SK-N-SH treated with all-trans-retinoic acid at 6 μM for 48 hours (cell line): Measurements from ENCODE around the gene PAK4.

Experiments
- ATAC-seq: fragments of 200-7000 bp; cut with Tn5 transposase; 3 replicates; pipeline ENCODE4 v1.9.1; 2020; ENCODE audit warnings: mild to moderate bottlenecking, moderate library complexity
- ARNTL ChIP-seq: fragments of 450-650 bp; formaldehyde crosslinking; IDR thresholded peaks from 2 replicates; pipeline ENCODE4 v1.5.0; 2020; ENCODE audit warnings: low read depth, mild to moderate bottlenecking, moderate library complexity, borderline replicate concordance
- BACH2 ChIP-seq: fragments of 250-450 bp; sonication (Bioruptor Pico); IDR thresholded peaks from 2 replicates; pipeline ENCODE4 v1.9.0; 2021; ENCODE audit warnings: mild to moderate bottlenecking, borderline replicate concordance
- CREB5 ChIP-seq: fragments of 250-450 bp; sonication (Bioruptor Pico); IDR thresholded peaks from 2 replicates; pipeline ENCODE4 v1.5.1; 2020; ENCODE audit warnings: low read depth, mild to moderate bottlenecking, moderate library complexity
- CSDC2 ChIP-seq: fragments of 250-450 bp; sonication (Bioruptor Pico); IDR thresholded peaks from 2 replicates; pipeline ENCODE4 v1.5.0; 2020; ENCODE audit warnings: mild to moderate bottlenecking, moderate library complexity
- ESRRG ChIP-seq: fragments of 250-450 bp; sonication (Bioruptor Pico); IDR thresholded peaks from 2 replicates; pipeline ENCODE4 v1.6.1; 2021; ENCODE audit warnings: mild to moderate bottlenecking
- ISL1 ChIP-seq: fragments of 250-450 bp; sonication (Bioruptor Pico); IDR thresholded peaks from 2 replicates; pipeline ENCODE4 v2.1.2; 2022; ENCODE audit warnings: mild to moderate bottlenecking, moderate library complexity
- OSR1 ChIP-seq: fragments of 250-450 bp; sonication (Bioruptor Pico); IDR thresholded peaks from 2 replicates; pipeline ENCODE4 v1.8.0; 2022; ENCODE audit warnings: moderate library complexity, mild to moderate bottlenecking, inconsistent platforms
- PATZ1 ChIP-seq: fragments of 250-450 bp; sonication (Bioruptor Pico); IDR thresholded peaks from 2 replicates; pipeline ENCODE4 v1.8.0; 2020; ENCODE audit warnings: mild to moderate bottlenecking, moderate library complexity, borderline replicate concordance
- PPARA ChIP-seq: fragments of 250-450 bp; sonication (Bioruptor Pico); IDR thresholded peaks from 2 replicates; pipeline ENCODE4 v1.5.0; 2020; ENCODE audit warnings: mild to moderate bottlenecking, borderline replicate concordance
- RARB ChIP-seq: fragments of 250-450 bp; sonication (Bioruptor Pico); IDR thresholded peaks from 2 replicates; pipeline ENCODE4 v1.8.0; 2021; ENCODE audit warnings: mild to moderate bottlenecking, moderate library complexity
- SNAI2 ChIP-seq: fragments of 250-450 bp; sonication (Bioruptor Pico); IDR thresholded peaks from 2 replicates; pipeline ENCODE4 v1.5.0; 2020; ENCODE audit warnings: mild to moderate bottlenecking, moderate library complexity
- TCF4 ChIP-seq: fragments of 250-450 bp; sonication (Bioruptor Pico); IDR thresholded peaks from 2 replicates; pipeline ENCODE4 v1.8.0; 2021; ENCODE audit warnings: mild to moderate bottlenecking, moderate library complexity, borderline replicate concordance
- TSHZ2 ChIP-seq: fragments of 250-450 bp; sonication (Bioruptor Pico); IDR thresholded peaks from 2 replicates; pipeline ENCODE4 v1.5.0; 2020; ENCODE audit warnings: mild to moderate bottlenecking, moderate library complexity
- ZC3H10 ChIP-seq: fragments of 250-450 bp; sonication (Bioruptor Pico); IDR thresholded peaks from 2 replicates; pipeline ENCODE4 v1.5.1; 2021; ENCODE audit warnings: mild to moderate bottlenecking, moderate library complexity
- ZFP3 ChIP-seq: fragments of 250-450 bp; sonication (Bioruptor Pico); IDR thresholded peaks from 2 replicates; pipeline ENCODE4 v1.5.0; 2020; ENCODE audit warnings: mild to moderate bottlenecking, moderate library complexity
- ZFP30 ChIP-seq: fragments of 450-650 bp; formaldehyde crosslinking; IDR thresholded peaks from 2 replicates; pipeline ENCODE4 v1.5.0; 2022; ENCODE audit warnings: mild to moderate bottlenecking, moderate library complexity
- ZNF565 ChIP-seq: fragments of 450-650 bp; formaldehyde crosslinking; conservative IDR thresholded peaks from 2 replicates; pipeline ENCODE4 v1.5.0; 2020; ENCODE audit warnings: low read depth, mild to moderate bottlenecking, moderate library complexity
- ZNF70 ChIP-seq: fragments of 450-650 bp; formaldehyde crosslinking; IDR thresholded peaks from 2 replicates; pipeline ENCODE4 v1.5.0; 2020; ENCODE audit warnings: mild to moderate bottlenecking, moderate library complexity
- ZNF8 ChIP-seq: fragments of 450-650 bp; formaldehyde crosslinking; IDR thresholded peaks from 2 replicates; pipeline ENCODE4 v1.5.0; 2020; ENCODE audit warnings: mild to moderate bottlenecking, moderate library complexity
- TF ChIP-seq, protein P1 (sequence below): fragments of 250-450 bp; sonication (Bioruptor Pico); IDR thresholded peaks from 2 replicates; pipeline ENCODE4 v1.5.1; 2021; ENCODE audit warnings: mild to moderate bottlenecking, moderate library complexity
- TF ChIP-seq, protein P2 (sequence below): fragments of 250-450 bp; sonication (Bioruptor Pico); IDR thresholded peaks from 2 replicates; pipeline ENCODE4 v1.8.0; 2021; ENCODE audit warnings: low read depth, mild to moderate bottlenecking, moderate library complexity, borderline replicate concordance

Gene PAK4

GRCh38 chr19:39097299-39097698, 28.3 kb upstream of the PAK4 start:
- TF ChIP-seq, protein P1, sequence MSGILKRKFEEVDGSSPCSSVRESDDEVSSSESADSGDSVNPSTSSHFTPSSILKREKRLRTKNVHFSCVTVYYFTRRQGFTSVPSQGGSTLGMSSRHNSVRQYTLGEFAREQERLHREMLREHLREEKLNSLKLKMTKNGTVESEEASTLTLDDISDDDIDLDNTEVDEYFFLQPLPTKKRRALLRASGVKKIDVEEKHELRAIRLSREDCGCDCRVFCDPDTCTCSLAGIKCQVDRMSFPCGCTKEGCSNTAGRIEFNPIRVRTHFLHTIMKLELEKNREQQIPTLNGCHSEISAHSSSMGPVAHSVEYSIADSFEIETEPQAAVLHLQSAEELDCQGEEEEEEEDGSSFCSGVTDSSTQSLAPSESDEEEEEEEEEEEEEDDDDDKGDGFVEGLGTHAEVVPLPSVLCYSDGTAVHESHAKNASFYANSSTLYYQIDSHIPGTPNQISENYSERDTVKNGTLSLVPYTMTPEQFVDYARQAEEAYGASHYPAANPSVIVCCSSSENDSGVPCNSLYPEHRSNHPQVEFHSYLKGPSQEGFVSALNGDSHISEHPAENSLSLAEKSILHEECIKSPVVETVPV (CRISPR knock-in tag), result no peak
- TF ChIP-seq ZNF8 (CRISPR knock-in tag), result no peak
- no peak for TF ChIP-seq ARNTL (CRISPR knock-in tag)
- TF ChIP-seq OSR1 (CRISPR knock-in tag), result no peak
- no peak for TF ChIP-seq SNAI2
- no peak for TF ChIP-seq PPARA (CRISPR knock-in tag)
- TF ChIP-seq TSHZ2 (CRISPR knock-in tag), result no peak
- no peak for TF ChIP-seq ZFP30 (CRISPR knock-in tag)
- TF ChIP-seq ZNF70 (CRISPR knock-in tag), result no peak
- TF ChIP-seq ZFP3 (CRISPR knock-in tag), result no peak
- no peak for TF ChIP-seq CREB5
- no peak for TF ChIP-seq CSDC2
- TF ChIP-seq PATZ1 (CRISPR knock-in tag), result no peak
- TF ChIP-seq RARB, result no peak
- TF ChIP-seq, protein P2, sequence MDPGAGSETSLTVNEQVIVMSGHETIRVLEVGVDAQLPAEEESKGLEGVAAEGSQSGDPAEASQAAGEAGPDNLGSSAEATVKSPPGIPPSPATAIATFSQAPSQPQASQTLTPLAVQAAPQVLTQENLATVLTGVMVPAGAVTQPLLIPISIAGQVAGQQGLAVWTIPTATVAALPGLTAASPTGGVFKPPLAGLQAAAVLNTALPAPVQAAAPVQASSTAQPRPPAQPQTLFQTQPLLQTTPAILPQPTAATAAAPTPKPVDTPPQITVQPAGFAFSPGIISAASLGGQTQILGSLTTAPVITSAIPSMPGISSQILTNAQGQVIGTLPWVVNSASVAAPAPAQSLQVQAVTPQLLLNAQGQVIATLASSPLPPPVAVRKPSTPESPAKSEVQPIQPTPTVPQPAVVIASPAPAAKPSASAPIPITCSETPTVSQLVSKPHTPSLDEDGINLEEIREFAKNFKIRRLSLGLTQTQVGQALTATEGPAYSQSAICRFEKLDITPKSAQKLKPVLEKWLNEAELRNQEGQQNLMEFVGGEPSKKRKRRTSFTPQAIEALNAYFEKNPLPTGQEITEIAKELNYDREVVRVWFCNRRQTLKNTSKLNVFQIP, result no peak
- TF ChIP-seq ESRRG (CRISPR knock-in tag), result no peak
- no peak for TF ChIP-seq ISL1 (CRISPR knock-in tag)
- TF ChIP-seq ZC3H10 (CRISPR knock-in tag), result no peak
- TF ChIP-seq, all 23 proteins: peak for 0
- no peak for ATAC-seq

DNA sequence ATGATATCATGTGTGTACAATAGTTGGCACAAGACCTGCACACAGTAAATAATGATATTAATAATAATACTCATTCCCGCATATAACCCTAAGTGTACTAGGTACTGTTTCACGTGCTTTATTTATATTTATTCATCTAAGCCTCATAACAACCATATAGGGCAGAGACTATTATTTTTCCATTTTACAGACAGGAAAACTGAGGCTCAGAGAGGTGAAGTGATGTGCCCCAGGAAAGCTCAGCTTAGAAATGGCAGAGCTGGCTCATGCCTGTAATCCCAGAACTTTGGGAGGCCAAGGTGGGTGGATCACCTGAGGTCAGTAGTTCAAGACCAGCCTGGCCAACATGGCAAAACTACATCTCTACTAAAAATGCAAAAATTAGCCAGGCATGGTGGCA, 27.9 kb upstream of the PAK4 start:
- no peak for TF ChIP-seq PATZ1 (CRISPR knock-in tag)
- no peak for TF ChIP-seq ZFP3 (CRISPR knock-in tag)
- TF ChIP-seq OSR1 (CRISPR knock-in tag), result no peak
- no peak for TF ChIP-seq ZNF70 (CRISPR knock-in tag)
- no peak for TF ChIP-seq ISL1 (CRISPR knock-in tag)
- no peak for ATAC-seq

DNA sequence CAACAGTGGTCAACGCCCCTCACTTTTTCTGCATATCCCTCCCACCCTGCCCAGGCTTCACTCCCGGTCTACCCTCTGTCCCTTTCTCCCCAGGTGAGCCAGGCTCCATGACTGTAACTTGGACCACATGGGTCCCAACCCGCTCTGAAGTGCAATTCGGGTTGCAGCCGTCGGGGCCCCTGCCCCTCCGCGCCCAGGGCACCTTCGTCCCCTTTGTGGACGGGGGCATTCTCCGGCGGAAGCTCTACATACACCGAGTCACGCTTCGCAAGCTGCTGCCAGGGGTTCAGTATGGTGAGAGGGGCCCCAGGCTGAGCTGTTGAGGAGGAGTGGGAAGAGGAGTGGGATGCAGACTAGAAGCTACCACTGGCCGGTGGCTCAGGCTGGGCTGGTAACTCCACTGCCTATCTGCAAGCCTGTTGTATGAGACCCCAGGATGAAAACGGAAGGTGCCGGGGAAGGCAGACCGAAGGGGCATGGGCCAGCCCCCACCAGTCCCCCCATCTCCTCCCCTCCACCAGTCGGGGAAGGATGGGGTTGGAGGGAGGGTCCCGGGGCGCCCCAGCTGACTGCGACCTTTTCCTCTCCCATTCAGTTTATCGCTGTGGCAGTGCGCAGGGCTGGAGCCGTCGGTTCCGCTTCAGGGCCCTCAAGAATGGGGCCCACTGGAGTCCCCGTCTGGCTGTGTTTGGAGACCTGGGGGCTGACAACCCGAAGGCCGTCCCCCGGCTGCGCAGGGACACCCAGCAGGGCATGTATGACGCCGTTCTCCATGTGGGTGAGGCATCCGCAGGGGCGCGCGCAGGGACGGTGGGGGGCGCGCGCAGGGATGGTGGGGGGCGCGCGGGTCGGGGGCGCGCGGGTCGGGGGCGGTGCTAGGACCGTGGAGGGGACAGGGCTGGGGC, 27.0 kb upstream of the PAK4 start:
- ATAC-seq, result no peak
- TF ChIP-seq BACH2 (CRISPR knock-in tag), result no peak
- TF ChIP-seq CREB5, result no peak
- no peak for TF ChIP-seq PPARA (CRISPR knock-in tag)
- no peak for TF ChIP-seq CSDC2
- TF ChIP-seq ZFP30 (CRISPR knock-in tag), result no peak
- TF ChIP-seq ZFP3 (CRISPR knock-in tag), result no peak
- no peak for TF ChIP-seq ZNF565
- TF ChIP-seq ISL1 (CRISPR knock-in tag), result no peak
- no peak for TF ChIP-seq ZNF70 (CRISPR knock-in tag)
- no peak for TF ChIP-seq PATZ1 (CRISPR knock-in tag)
- no peak for TF ChIP-seq TCF4
